Measurements from ENCODE around the gene TBPL1.
A peak's percentile ranks its signal among the peaks of the same experiment; 100 is the strongest.
"Not testable (repeated sequence)": the region's sequence is repeated elsewhere in the genome, so short reads cannot be mapped to it uniquely, and the experiment has no call there.

Gene TBPL1

GRCh38 chr6:133954657-133955576 is 1.9 kb downstream of the TBPL1 start:
- no peak for DNase-seq

- no peak for DNase-seq
These were observed 2.8 kb downstream of the TBPL1 start for GRCh38 chr6:133955582-133956415.

GRCh38 chr6:133956416-133957049 is 3.5 kb downstream of the TBPL1 start:
- no peak for DNase-seq

- no peak for DNase-seq
These were observed 4.2 kb downstream of the TBPL1 start for GRCh38 chr6:133957227-133957626.

GRCh38 chr6:133957780-133958242 is 4.8 kb downstream of the TBPL1 start:
- no peak for DNase-seq

- no peak for DNase-seq
These were observed 5.8 kb downstream of the TBPL1 start for GRCh38 chr6:133958791-133959190.

GRCh38 chr6:133959667-133960368 is 6.8 kb downstream of the TBPL1 start:
- no peak for DNase-seq

GRCh38 chr6:133961831-133962230 is 8.8 kb downstream of the TBPL1 start:
- DNase-seq = no peak

- no peak for DNase-seq
These were observed 11.0 kb downstream of the TBPL1 start for GRCh38 chr6:133964052-133964451.

GRCh38 chr6:133964702-133965101 is 11.7 kb downstream of the TBPL1 start:
- no peak for DNase-seq

- no peak for DNase-seq
These were observed 12.9 kb downstream of the TBPL1 start for GRCh38 chr6:133965817-133966360.

- no peak for DNase-seq
These were observed 13.8 kb downstream of the TBPL1 start for GRCh38 chr6:133966654-133967329.

- no peak for DNase-seq
These were observed 14.3 kb downstream of the TBPL1 start for GRCh38 chr6:133967347-133967746.

GRCh38 chr6:133967835-133968234 is 14.8 kb downstream of the TBPL1 start:
- not testable (repeated sequence) for DNase-seq

- no peak for DNase-seq
These were observed 16.4 kb downstream of the TBPL1 start for GRCh38 chr6:133969285-133969920.

- DNase-seq = no peak
These were observed 16.9 kb downstream of the TBPL1 start for GRCh38 chr6:133969921-133970295.

GRCh38 chr6:133971861-133972260 is 18.8 kb downstream of the TBPL1 start:
- no peak for DNase-seq

GRCh38 chr6:133972388-133972787 is 19.4 kb downstream of the TBPL1 start:
- no peak for DNase-seq

GRCh38 chr6:133973109-133973971 is 20.3 kb downstream of the TBPL1 start:
- peak; percentile 55 for DNase-seq

Measured in CD4-positive, alpha-beta T cell treated with Interleukin-12 subunit alpha and Interleukin-12 subunit beta, for 1 hour (primary cell).